Measurements from ENCODE around the gene HDHD3.

HDHD3 gene

DNA sequence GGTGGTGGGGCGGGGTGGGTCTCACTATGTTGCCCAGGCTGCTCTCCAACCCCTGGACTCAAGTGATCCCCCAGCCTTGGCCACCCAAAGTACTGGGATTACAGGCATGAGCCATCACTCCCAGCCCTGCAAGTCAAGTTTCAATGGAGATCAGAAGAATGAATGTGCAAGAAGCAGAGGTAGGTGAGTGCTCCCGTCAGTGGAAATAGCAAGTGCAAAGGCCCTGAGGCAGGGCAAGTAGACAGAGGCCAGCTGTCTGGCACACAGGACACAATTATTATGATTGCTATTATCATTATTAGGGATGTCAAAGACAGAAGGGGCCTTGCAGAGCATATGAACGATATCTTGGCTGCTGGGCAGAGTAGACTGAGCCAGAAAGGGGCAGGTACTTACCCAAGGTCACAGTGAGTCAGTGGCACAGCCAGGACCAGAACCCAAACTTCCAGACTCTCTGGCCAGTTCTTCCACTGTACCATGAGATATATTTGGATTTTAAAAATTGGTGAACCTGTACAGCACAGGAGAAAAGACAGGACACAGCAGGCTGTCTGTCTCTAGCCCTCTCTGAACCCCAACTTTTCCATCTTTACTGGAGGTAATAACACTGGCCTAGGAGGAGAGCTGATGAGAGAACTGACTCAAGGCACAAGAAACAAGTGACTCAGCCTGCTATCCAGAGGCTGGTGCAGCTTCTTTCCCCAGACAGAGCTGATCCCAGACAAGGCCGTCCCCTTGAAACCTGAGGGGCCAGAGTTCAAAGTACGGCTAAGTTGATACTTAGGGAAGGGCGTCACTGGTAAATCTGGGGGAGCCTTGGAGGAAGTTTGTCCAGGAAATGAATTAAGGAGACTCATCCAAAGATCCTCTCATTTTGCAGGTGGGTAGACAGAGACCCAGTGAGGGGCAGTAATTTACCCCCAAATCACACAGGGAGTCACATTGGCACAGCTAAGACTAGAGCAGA lies 1.4 kb downstream of the HDHD3 start (continued):
- TF ChIP-seq, protein P1, sequence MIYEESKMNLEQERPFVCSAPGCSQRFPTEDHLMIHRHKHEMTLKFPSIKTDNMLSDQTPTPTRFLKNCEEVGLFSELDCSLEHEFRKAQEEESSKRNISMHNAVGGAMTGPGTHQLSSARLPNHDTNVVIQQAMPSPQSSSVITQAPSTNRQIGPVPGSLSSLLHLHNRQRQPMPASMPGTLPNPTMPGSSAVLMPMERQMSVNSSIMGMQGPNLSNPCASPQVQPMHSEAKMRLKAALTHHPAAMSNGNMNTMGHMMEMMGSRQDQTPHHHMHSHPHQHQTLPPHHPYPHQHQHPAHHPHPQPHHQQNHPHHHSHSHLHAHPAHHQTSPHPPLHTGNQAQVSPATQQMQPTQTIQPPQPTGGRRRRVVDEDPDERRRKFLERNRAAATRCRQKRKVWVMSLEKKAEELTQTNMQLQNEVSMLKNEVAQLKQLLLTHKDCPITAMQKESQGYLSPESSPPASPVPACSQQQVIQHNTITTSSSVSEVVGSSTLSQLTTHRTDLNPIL (CRISPR knock-in tag; IDR thresholded peaks at IDR 0.05; ENCODE audit: low read depth): no peak
- TF ChIP-seq ISL1 (CRISPR knock-in tag; IDR thresholded peaks at IDR 0.05): no peak
- no peak for TF ChIP-seq CSDC2 (CRISPR knock-in tag; IDR thresholded peaks at IDR 0.05)
- no peak for TF ChIP-seq ZNF565 (CRISPR knock-in tag; conservative IDR thresholded peaks at IDR 0.05; ENCODE audit: low read depth)
- TF ChIP-seq TOX (CRISPR knock-in tag; IDR thresholded peaks at IDR 0.05; ENCODE audit: borderline replicate concordance): no peak
- TF ChIP-seq ESRRG (CRISPR knock-in tag; IDR thresholded peaks at IDR 0.05): no peak
- no peak for TF ChIP-seq ZNF8 (CRISPR knock-in tag; IDR thresholded peaks at IDR 0.05)
- no peak for TF ChIP-seq BACH2 (CRISPR knock-in tag; IDR thresholded peaks at IDR 0.05; ENCODE audit: borderline replicate concordance)
- no peak for TF ChIP-seq TCF4 (CRISPR knock-in tag; IDR thresholded peaks at IDR 0.05; ENCODE audit: borderline replicate concordance)

DNA sequence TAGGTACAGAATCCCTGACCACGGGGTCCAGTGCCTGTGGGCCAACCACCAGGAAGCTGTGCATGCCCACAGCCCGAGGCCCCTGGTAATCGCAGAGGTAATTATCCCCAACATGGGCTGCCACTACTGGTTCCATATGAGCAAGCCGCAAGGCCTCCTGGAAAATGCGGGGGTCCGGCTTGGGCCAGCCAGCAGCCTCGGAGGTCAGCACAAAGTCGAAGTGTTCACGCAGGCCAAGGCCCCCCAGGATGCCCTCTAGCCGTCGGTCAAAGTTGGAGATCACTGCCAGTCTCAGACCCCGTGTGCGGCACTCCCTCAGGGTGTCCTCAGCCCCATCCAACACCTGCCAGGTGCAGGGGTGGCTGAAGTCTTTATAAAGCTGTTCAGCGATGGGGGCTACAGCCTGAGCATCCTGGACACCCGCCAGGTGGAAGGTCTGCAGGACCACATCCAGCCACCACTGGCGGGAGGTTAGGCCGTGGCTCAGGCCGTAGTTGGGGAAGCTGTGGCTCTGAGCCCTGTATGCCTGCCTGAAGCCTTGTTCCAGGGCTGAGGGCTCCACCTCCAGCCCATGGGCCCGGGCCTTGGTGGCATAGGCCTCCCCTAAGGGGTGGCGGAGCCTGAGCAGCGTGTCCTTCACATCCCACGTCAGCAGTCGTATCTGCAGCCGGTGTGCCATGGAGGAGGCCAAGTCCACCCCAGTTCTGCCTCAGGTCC lies 3.0 kb downstream of the HDHD3 start:
- no peak for ATAC-seq
- TF ChIP-seq ZC3H10 (CRISPR knock-in tag; IDR thresholded peaks at IDR 0.05): no peak
- TF ChIP-seq, protein P2, sequence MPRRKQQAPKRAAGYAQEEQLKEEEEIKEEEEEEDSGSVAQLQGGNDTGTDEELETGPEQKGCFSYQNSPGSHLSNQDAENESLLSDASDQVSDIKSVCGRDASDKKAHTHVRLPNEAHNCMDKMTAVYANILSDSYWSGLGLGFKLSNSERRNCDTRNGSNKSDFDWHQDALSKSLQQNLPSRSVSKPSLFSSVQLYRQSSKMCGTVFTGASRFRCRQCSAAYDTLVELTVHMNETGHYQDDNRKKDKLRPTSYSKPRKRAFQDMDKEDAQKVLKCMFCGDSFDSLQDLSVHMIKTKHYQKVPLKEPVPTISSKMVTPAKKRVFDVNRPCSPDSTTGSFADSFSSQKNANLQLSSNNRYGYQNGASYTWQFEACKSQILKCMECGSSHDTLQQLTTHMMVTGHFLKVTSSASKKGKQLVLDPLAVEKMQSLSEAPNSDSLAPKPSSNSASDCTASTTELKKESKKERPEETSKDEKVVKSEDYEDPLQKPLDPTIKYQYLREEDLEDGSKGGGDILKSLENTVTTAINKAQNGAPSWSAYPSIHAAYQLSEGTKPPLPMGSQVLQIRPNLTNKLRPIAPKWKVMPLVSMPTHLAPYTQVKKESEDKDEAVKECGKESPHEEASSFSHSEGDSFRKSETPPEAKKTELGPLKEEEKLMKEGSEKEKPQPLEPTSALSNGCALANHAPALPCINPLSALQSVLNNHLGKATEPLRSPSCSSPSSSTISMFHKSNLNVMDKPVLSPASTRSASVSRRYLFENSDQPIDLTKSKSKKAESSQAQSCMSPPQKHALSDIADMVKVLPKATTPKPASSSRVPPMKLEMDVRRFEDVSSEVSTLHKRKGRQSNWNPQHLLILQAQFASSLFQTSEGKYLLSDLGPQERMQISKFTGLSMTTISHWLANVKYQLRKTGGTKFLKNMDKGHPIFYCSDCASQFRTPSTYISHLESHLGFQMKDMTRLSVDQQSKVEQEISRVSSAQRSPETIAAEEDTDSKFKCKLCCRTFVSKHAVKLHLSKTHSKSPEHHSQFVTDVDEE (CRISPR knock-in tag; IDR thresholded peaks at IDR 0.05): no peak
- no peak for TF ChIP-seq ZFP30 (CRISPR knock-in tag; IDR thresholded peaks at IDR 0.05)
- no peak for TF ChIP-seq OSR1 (CRISPR knock-in tag; IDR thresholded peaks at IDR 0.05)

DNA sequence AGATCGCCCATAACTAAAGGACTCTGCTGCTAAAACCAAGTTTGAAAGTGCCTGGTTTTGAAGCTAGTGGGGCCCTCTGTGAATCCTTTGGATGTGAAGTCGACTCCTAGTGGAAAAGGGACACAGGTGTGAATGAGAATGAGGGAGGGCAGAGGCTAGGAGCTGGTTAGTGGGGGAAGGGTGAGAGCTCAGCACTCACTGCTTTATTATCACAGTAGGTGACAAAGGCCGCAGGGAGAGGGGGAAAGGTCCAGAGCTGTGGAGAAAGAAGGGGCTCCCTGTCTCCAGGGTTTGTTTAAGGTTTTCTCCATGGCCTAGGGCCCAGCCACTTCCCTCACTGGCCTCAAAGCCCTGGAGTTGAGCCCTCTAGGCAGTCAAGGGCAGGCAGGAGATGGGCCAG lies 3.5 kb downstream of the HDHD3 start:
- no peak for ATAC-seq
- TF ChIP-seq ARNTL (CRISPR knock-in tag; IDR thresholded peaks at IDR 0.05; ENCODE audit: borderline replicate concordance, low read depth) (no peak), ZC3H10 (CRISPR knock-in tag; IDR thresholded peaks at IDR 0.05) (no peak), TOX (CRISPR knock-in tag; IDR thresholded peaks at IDR 0.05; ENCODE audit: borderline replicate concordance) (no peak), OSR1 (CRISPR knock-in tag; IDR thresholded peaks at IDR 0.05) (no peak), RARB (CRISPR knock-in tag; IDR thresholded peaks at IDR 0.05) (no peak), GLIS3 (CRISPR knock-in tag; IDR thresholded peaks at IDR 0.05) (no peak), ISL1 (CRISPR knock-in tag; IDR thresholded peaks at IDR 0.05) (no peak), ZFP30 (CRISPR knock-in tag; IDR thresholded peaks at IDR 0.05) (no peak), TCF4 (CRISPR knock-in tag; IDR thresholded peaks at IDR 0.05; ENCODE audit: borderline replicate concordance) (no peak), SNAI2 (CRISPR knock-in tag; IDR thresholded peaks at IDR 0.05) (no peak), BACH2 (CRISPR knock-in tag; IDR thresholded peaks at IDR 0.05; ENCODE audit: borderline replicate concordance) (no peak), PPARA (CRISPR knock-in tag; IDR thresholded peaks at IDR 0.05; ENCODE audit: borderline replicate concordance) (no peak), CSDC2 (CRISPR knock-in tag; IDR thresholded peaks at IDR 0.05) (no peak), ESRRG (CRISPR knock-in tag; IDR thresholded peaks at IDR 0.05) (no peak)
- TF ChIP-seq, protein P2 (CRISPR knock-in tag; IDR thresholded peaks at IDR 0.05): no peak
- TF ChIP-seq, protein P1 (CRISPR knock-in tag; IDR thresholded peaks at IDR 0.05; ENCODE audit: low read depth): no peak
- TF ChIP-seq, protein P3, sequence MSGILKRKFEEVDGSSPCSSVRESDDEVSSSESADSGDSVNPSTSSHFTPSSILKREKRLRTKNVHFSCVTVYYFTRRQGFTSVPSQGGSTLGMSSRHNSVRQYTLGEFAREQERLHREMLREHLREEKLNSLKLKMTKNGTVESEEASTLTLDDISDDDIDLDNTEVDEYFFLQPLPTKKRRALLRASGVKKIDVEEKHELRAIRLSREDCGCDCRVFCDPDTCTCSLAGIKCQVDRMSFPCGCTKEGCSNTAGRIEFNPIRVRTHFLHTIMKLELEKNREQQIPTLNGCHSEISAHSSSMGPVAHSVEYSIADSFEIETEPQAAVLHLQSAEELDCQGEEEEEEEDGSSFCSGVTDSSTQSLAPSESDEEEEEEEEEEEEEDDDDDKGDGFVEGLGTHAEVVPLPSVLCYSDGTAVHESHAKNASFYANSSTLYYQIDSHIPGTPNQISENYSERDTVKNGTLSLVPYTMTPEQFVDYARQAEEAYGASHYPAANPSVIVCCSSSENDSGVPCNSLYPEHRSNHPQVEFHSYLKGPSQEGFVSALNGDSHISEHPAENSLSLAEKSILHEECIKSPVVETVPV (CRISPR knock-in tag; IDR thresholded peaks at IDR 0.05): no peak
- TF ChIP-seq, protein P4, sequence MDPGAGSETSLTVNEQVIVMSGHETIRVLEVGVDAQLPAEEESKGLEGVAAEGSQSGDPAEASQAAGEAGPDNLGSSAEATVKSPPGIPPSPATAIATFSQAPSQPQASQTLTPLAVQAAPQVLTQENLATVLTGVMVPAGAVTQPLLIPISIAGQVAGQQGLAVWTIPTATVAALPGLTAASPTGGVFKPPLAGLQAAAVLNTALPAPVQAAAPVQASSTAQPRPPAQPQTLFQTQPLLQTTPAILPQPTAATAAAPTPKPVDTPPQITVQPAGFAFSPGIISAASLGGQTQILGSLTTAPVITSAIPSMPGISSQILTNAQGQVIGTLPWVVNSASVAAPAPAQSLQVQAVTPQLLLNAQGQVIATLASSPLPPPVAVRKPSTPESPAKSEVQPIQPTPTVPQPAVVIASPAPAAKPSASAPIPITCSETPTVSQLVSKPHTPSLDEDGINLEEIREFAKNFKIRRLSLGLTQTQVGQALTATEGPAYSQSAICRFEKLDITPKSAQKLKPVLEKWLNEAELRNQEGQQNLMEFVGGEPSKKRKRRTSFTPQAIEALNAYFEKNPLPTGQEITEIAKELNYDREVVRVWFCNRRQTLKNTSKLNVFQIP (CRISPR knock-in tag; IDR thresholded peaks at IDR 0.05; ENCODE audit: borderline replicate concordance, low read depth): no peak
